OCI-LY7 (cell line): ENCODE measurements around the gene SUMF1. TPM values are rescaled to one million over a fixed set of nuclear protein-coding genes. Genes with fewer than 3 reads are reported as not detected.

Experiments used
- Bru-seq: library from RNA; stranded (reverse); fragments of 400-500 nt; gene quantifications from one replicate; lab custom pipeline; 2021; lab: Mats Ljungman, UMichigan
- BruChase-seq, 2 experiments: library from RNA; stranded (reverse); fragments of 400-500 nt; gene quantifications; one replicate each; lab custom pipeline; 2021; lab: Mats Ljungman, UMichigan
- BruUV-seq: library from RNA; stranded (reverse); fragments of 400-500 nt; replicated peaks from 2 replicates; lab custom pipeline; 2021; lab: Mats Ljungman, UMichigan
- CTCF ChIA-PET: fragments of 300-600 bp; sonication (Branson Sonifier 250); formaldehyde crosslinking; loops from one replicate; lab custom pipeline; 2022; ENCODE audit warnings: antibody characterized with exemption; ENCODE audit not compliant: unreplicated experiment; lab: Charles Lee
- POLR2A ChIA-PET: fragments of 300-600 bp; sonication (Branson Sonifier 250); formaldehyde crosslinking; loops from one replicate; lab custom pipeline; 2022; ENCODE audit warnings: antibody characterized with exemption; lab: Charles Lee
- DNase-seq: peaks from one replicate; pipeline ENCODE4 v3.0.0-alpha.2; 2015; ENCODE audit warnings: low spot score
- H2AFZ ChIP-seq: fragments of 200-600 bp; sonication (generic), shearing (Covaris generic); 2 replicates; pipeline ENCODE4 v1.6.1; 2014; ENCODE audit warnings: mild to moderate bottlenecking, antibody characterized with exemption, low read length, moderate library complexity
- H3K27ac ChIP-seq: fragments of 200-600 bp; sonication (generic); 2 replicates; pipeline ENCODE4 v1.5.1; 2014; ENCODE audit warnings: mixed run types, low read depth, mild to moderate bottlenecking, moderate library complexity, low read length, inconsistent platforms; ENCODE audit not compliant: poor library complexity, severe bottlenecking
- H3K36me3 ChIP-seq: fragments of 200-600 bp; sonication (generic); 2 replicates; pipeline ENCODE4 v1.6.1; 2014; ENCODE audit warnings: mild to moderate bottlenecking, antibody characterized with exemption, low read length, moderate library complexity, mixed read lengths; ENCODE audit not compliant: insufficient read depth
- H3K4me1 ChIP-seq: fragments of 200-600 bp; sonication (generic); 2 replicates; pipeline ENCODE4 v1.5.1; 2014; ENCODE audit warnings: mild to moderate bottlenecking, low read length; ENCODE audit not compliant: insufficient read depth, poor library complexity, severe bottlenecking
- H3K4me2 ChIP-seq: fragments of 200-600 bp; sonication (generic); 2 replicates; pipeline ENCODE4 v1.6.1; 2014; ENCODE audit warnings: mild to moderate bottlenecking, low read length
- H3K4me3 ChIP-seq: fragments of 200-600 bp; sonication (generic); 2 replicates; pipeline ENCODE4 v1.5.1; 2014; ENCODE audit warnings: mild to moderate bottlenecking, low read depth, low read length; ENCODE audit not compliant: poor library complexity, severe bottlenecking
- H3K79me2 ChIP-seq: fragments of 200-600 bp; sonication (generic); 2 replicates; pipeline ENCODE4 v1.6.1; 2016; ENCODE audit warnings: low read depth, mild to moderate bottlenecking, low read length, moderate library complexity, mixed read lengths; ENCODE audit not compliant: insufficient read depth
- H3K9me2 ChIP-seq: fragments of 200-600 bp; sonication (generic); 2 replicates; pipeline ENCODE4 v1.6.1; 2016; ENCODE audit warnings: mild to moderate bottlenecking, low read length, mixed read lengths; ENCODE audit not compliant: insufficient read depth
- H3K9me3 ChIP-seq: fragments of 200-600 bp; sonication (generic); 2 replicates; pipeline ENCODE4 v1.6.1; 2014; ENCODE audit warnings: mild to moderate bottlenecking, mixed run types, low read length, mixed read lengths
- H4K20me1 ChIP-seq: fragments of 200-600 bp; sonication (generic); 2 replicates; pipeline ENCODE4 v1.6.1; 2014; ENCODE audit warnings: mild to moderate bottlenecking, antibody characterized with exemption, low read length, moderate library complexity, mixed read lengths; ENCODE audit not compliant: insufficient read depth
- CTCF ChIP-seq: fragments of 200-600 bp; sonication (generic); conservative IDR thresholded peaks from 2 replicates; pipeline ENCODE4 v1.5.1; 2014; ENCODE audit warnings: mild to moderate bottlenecking, antibody characterized with exemption, low read length, moderate library complexity, mixed read lengths
- EZH2phosphoT487 ChIP-seq: fragments of 200-600 bp; sonication (generic); IDR thresholded peaks from 2 replicates; pipeline ENCODE4 v1.6.1; 2018; ENCODE audit warnings: low read depth, borderline replicate concordance, mild to moderate bottlenecking, mixed run types, antibody characterized with exemption, low read length, moderate library complexity, mixed read lengths
- intact Hi-C: fragments of 100-400 bp; cut with micrococcal nuclease; formaldehyde crosslinking; loops from one replicate; pipeline ENCODE4 v1.10.0; 2022; ENCODE audit not compliant: unreplicated experiment
- long read RNA-seq: library from polyadenylated mRNA; stranded (forward); transcript quantifications from one replicate; pipeline ENCODE4 v2.0.0, GENCODE V29; 2022
- total RNA-seq, 2 experiments: library from RNA; depleted of rRNA in 1 of 2; stranded (reverse); fragments of >200 nt in 1 of 2; shearing (Covaris generic) in 1 of 2; gene quantifications; 2 replicates each; pipeline ENCODE4 v1.2.3, GENCODE V29; 2014 to 2022

The SUMF1 gene
- 11.9 and 12.8 TPM in 2 replicates for total RNA-seq (2014; rRNA removed; shearing (Covaris generic))
- total RNA-seq (2022): 6.9 and 9.1 TPM in 2 replicates
- Bru-seq, nascent RNA: percentile 65 among the genes with signal in this experiment
- percentile 61 among the genes with signal in this experiment for BruChase-seq, experiment 1, labeled RNA remaining after a 6-hour chase
- BruChase-seq, experiment 2, labeled RNA remaining after a 2-hour chase: percentile 58 among the genes with signal in this experiment
- long read RNA-seq, transcript SUMF1-201 (9 exons, 2,159 nt): major isoform, 13 of 25 reads
- long read RNA-seq, partial matches to known transcripts: 1 of 25 reads
- long read RNA-seq, other reads (novel, unspliced or antisense): 10 of 25 reads

- intact Hi-C loops: loop anchor here (1.0 kb wide), 1 partner anchor 26 kb away; the partner anchor contains the start of gene ITPR1
- BruUV-seq: TSS peak; percentile 67
- peaks cover 5% of the 10 kb centered on the region; the same call in 1 of the 2 replicates for H3K79me2 ChIP-seq
Measured at GRCh38 chr3:4466741-4467521, at the start of gene SUMF1. SUMF1 (minus strand) TSS chr3:4467269; CDS start chr3:4467245, 24 bp downstream.

GRCh38 chr3:4515916-4516579, 49.0 kb upstream of the SUMF1 start:
- H4K20me1 ChIP-seq: no peaks in the 10 kb centered on the region
- POLR2A ChIA-PET: no interaction called here
- DNase-seq: no peak
- CTCF ChIA-PET: no interaction called here
- no peak for TF ChIP-seq EZH2phosphoT487
- no peak for TF ChIP-seq CTCF
- H3K79me2 ChIP-seq: peaks cover 7% of the 10 kb centered on the region
- H3K9me3 ChIP-seq: no peaks in the 10 kb centered on the region
- H3K4me2 ChIP-seq: no peak overlapping the region
- H3K4me3 ChIP-seq: no peak overlapping the region
- no peaks in the 10 kb centered on the region for H3K9me2 ChIP-seq
- H3K4me1 ChIP-seq: peaks cover 17% of the 10 kb centered on the region
- H3K27ac ChIP-seq: no peak overlapping the region
- BruUV-seq: no TSS peak
- intact Hi-C loops: no loop called here
- peaks cover 48% of the 10 kb centered on the region for H3K36me3 ChIP-seq
- H2AFZ ChIP-seq: no peak overlapping the region

More at GRCh38 chr3:4466741-4467521, at the start of gene SUMF1:
- peaks cover 11% of the 10 kb centered on the region for H3K4me1 ChIP-seq
- H3K27ac ChIP-seq: peak within 1 kb of the TSS; percentile 19
- DNase-seq: peak; percentile 85
- no peaks in the 10 kb centered on the region for H4K20me1 ChIP-seq
- no peaks in the 10 kb centered on the region for H3K9me2 ChIP-seq
- TF ChIP-seq CTCF: no peak
- no peak for TF ChIP-seq EZH2phosphoT487
- POLR2A ChIA-PET: interaction anchor here (0.5 to 1.4 kb wide), 5 partner anchors 26 to 584 kb away, joined by 3 to 6 read pairs (median 3); partner anchors contain the start of gene ITPR1
- H3K4me2 ChIP-seq: peak within 1 kb of the TSS; percentile 74
- CTCF ChIA-PET: interaction anchor here (1.0 kb wide), 1 partner anchor 22 kb away, joined by 5 read pairs; no protein-coding TSS in a partner anchor
- no peaks in the 10 kb centered on the region for H3K9me3 ChIP-seq
- H3K36me3 ChIP-seq: no peaks in the 10 kb centered on the region
- peak within 1 kb of the TSS; percentile 80 for H3K4me3 ChIP-seq
- peak within 1 kb of the TSS; percentile 98 for H2AFZ ChIP-seq
